Non-pigmented ciliary epithelial cell (primary cell): ENCODE measurements around the gene LST1.
"Not testable (repeated sequence)": the region's sequence is repeated elsewhere in the genome, so short reads cannot be mapped to it uniquely, and the experiment has no call there.

ENCODE experiments used
- DNase-seq: peaks from one replicate; pipeline ENCODE4 v3.0.0-alpha.2; 2010; ENCODE audit warnings: low read depth

Gene LST1

GRCh38 chr6:31580807-31581433 is 5.2 kb upstream of the LST1 start:
- no peak for DNase-seq

GRCh38 chr6:31581434-31582229 is 4.4 kb upstream of the LST1 start:
- DNase-seq = no peak

GRCh38 chr6:31582230-31582643 is 3.8 kb upstream of the LST1 start, which contains the start of gene LTB:
Gene LTB (minus strand): TSS chr6:31582424. CDS start chr6:31582417, 7 bp downstream.
- DNase-seq = no peak

GRCh38 chr6:31585491-31585890 is 586 bp upstream of the LST1 start:
- no peak for DNase-seq

- no peak for DNase-seq
These were observed 663 bp downstream of the LST1 start for GRCh38 chr6:31586599-31587281.

- no peak for DNase-seq
These were observed 2.0 kb downstream of the LST1 start for GRCh38 chr6:31587791-31588777.

GRCh38 chr6:31588871-31589650 is 3.0 kb downstream of the LST1 start:
- no peak for DNase-seq

GRCh38 chr6:31590691-31591090 is 4.6 kb downstream of the LST1 start:
- DNase-seq = not testable (repeated sequence)

- no peak for DNase-seq
These were observed 6.3 kb downstream of the LST1 start for GRCh38 chr6:31592396-31592771.

GRCh38 chr6:31597006-31597405 is 10.9 kb downstream of the LST1 start:
- DNase-seq = no peak

- DNase-seq = no peak
These were observed 21.2 kb downstream of the LST1 start for GRCh38 chr6:31607317-31607716.

- DNase-seq = no peak
These were observed 23.7 kb downstream of the LST1 start for GRCh38 chr6:31609519-31610406.

- no peak for DNase-seq
These were observed 24.9 kb downstream of the LST1 start for GRCh38 chr6:31610968-31611367.

GRCh38 chr6:31614075-31614619 is 28.1 kb downstream of the LST1 start:
- no peak for DNase-seq

- DNase-seq = no peak
These were observed 28.9 kb downstream of the LST1 start, which contains the start of gene AIF1 for GRCh38 chr6:31614684-31615578. Gene AIF1 (plus strand): TSS chr6:31615234. CDS start chr6:31615330, 96 bp downstream.

GRCh38 chr6:31615748-31616147 is 29.7 kb downstream of the LST1 start:
- no peak for DNase-seq

GRCh38 chr6:31617010-31617409 is 30.9 kb downstream of the LST1 start:
- DNase-seq = no peak

GRCh38 chr6:31619805-31620585 is 33.9 kb downstream of the LST1 start:
- DNase-seq = peak; percentile 95
